HEK293T (cell line): Measurements from ENCODE around the gene AHDC1.

Experiments
- CTCF ChIA-PET: fragments of 350-600 bp; formaldehyde crosslinking; extraction: SDS; loops from one replicate; lab custom pipeline; 2021; ENCODE audit warnings: antibody characterized with exemption, inconsistent platforms; lab: Yijun Ruan, JAX
- POLR2A ChIA-PET: fragments of 350-600 bp; formaldehyde crosslinking; extraction: SDS; loops from one replicate; lab custom pipeline; 2020; ENCODE audit warnings: antibody characterized with exemption, inconsistent platforms; lab: Yijun Ruan, JAX
- DNase-seq: peaks from one replicate; pipeline ENCODE4 v3.0.0; 2012; ENCODE audit warnings: mixed read lengths; ENCODE audit errors: extremely low spot score
- ARNT ChIP-seq: fragments of 450-650 bp; IDR thresholded peaks from 2 replicates; pipeline ENCODE4 v1.6.1; 2017; ENCODE audit warnings: mild to moderate bottlenecking
- BHLHE40 ChIP-seq: fragments of 450-650 bp; IDR thresholded peaks from 2 replicates; pipeline ENCODE4 v1.6.1; 2016; ENCODE audit warnings: mild to moderate bottlenecking, moderate library complexity, borderline replicate concordance
- CTBP1 ChIP-seq: fragments of 450-650 bp; IDR thresholded peaks from 2 replicates; pipeline ENCODE4 v1.6.1; 2016; ENCODE audit warnings: borderline replicate concordance
- ELF4 ChIP-seq: fragments of 450-650 bp; IDR thresholded peaks from 2 replicates; pipeline ENCODE4 v1.6.1; 2017; ENCODE audit warnings: antibody characterized with exemption
- FOXA1 ChIP-seq: fragments of 450-650 bp; IDR thresholded peaks from 2 replicates; pipeline ENCODE4 v1.6.1; 2016; ENCODE audit warnings: mild to moderate bottlenecking
- FOXK2 ChIP-seq: fragments of 450-650 bp; IDR thresholded peaks from 2 replicates; pipeline ENCODE4 v1.6.1; 2016; ENCODE audit warnings: mild to moderate bottlenecking
- FOXM1 ChIP-seq: fragments of 450-650 bp; IDR thresholded peaks from 2 replicates; pipeline ENCODE4 v1.6.1; 2017; ENCODE audit warnings: mild to moderate bottlenecking, borderline replicate concordance
- HDGF ChIP-seq: fragments of 450-650 bp; IDR thresholded peaks from 2 replicates; pipeline ENCODE4 v1.6.1; 2017; ENCODE audit warnings: antibody characterized with exemption, borderline replicate concordance
- L3MBTL2 ChIP-seq: fragments of 450-650 bp; conservative IDR thresholded peaks from 2 replicates; pipeline ENCODE4 v1.6.1; 2016; ENCODE audit warnings: mild to moderate bottlenecking
- LEF1 ChIP-seq: fragments of 450-650 bp; IDR thresholded peaks from 2 replicates; pipeline ENCODE4 v1.6.1; 2017; ENCODE audit warnings: mild to moderate bottlenecking, borderline replicate concordance
- NFRKB ChIP-seq: fragments of 450-650 bp; IDR thresholded peaks from 2 replicates; pipeline ENCODE4 v1.6.1; 2016; ENCODE audit warnings: mild to moderate bottlenecking, moderate library complexity
- PKNOX1 ChIP-seq: fragments of 450-650 bp; IDR thresholded peaks from 2 replicates; pipeline ENCODE4 v1.6.1; 2016
- SP1 ChIP-seq: fragments of 450-650 bp; IDR thresholded peaks from 2 replicates; pipeline ENCODE4 v1.6.1; 2017
- SUZ12 ChIP-seq: fragments of 450-650 bp; IDR thresholded peaks from 2 replicates; pipeline ENCODE4 v1.6.1; 2016; ENCODE audit warnings: mild to moderate bottlenecking
- TARDBP ChIP-seq: fragments of 450-650 bp; IDR thresholded peaks from 2 replicates; pipeline ENCODE4 v1.6.1; 2016
- ZNF384 ChIP-seq: fragments of 450-650 bp; IDR thresholded peaks from 2 replicates; pipeline ENCODE4 v1.6.1; 2016

The AHDC1 gene

DNA sequence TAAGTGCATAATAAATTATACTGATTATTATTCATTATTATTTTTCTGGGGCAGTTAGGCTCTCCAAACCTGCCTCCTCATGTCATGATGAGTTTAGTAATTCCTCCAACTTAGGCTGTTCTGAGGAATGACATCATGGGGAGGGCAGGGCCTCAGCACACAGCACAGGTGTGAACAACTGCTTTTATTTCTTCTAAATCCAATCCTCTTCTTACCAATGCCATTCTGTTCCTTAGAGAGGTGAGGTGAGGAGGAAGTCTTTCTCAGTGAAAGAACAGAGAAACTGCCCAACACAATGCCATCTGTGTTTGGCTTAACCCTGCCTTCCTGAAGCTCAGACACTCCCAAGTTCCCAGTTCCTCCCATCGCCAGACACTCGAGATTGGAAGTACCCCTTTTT is 68.6 kb downstream of the AHDC1 start:
- CTCF ChIA-PET, result interaction anchor here (0.7 kb wide), 1 partner anchor 1147 kb away, joined by 3 read pairs; no protein-coding TSS in a partner anchor
- DNase-seq, result no peak
- POLR2A ChIA-PET, result no interaction called here
- no peak for TF ChIP-seq BHLHE40
- no peak for TF ChIP-seq HDGF
- no peak for TF ChIP-seq ELF4
- no peak for TF ChIP-seq SP1

DNA sequence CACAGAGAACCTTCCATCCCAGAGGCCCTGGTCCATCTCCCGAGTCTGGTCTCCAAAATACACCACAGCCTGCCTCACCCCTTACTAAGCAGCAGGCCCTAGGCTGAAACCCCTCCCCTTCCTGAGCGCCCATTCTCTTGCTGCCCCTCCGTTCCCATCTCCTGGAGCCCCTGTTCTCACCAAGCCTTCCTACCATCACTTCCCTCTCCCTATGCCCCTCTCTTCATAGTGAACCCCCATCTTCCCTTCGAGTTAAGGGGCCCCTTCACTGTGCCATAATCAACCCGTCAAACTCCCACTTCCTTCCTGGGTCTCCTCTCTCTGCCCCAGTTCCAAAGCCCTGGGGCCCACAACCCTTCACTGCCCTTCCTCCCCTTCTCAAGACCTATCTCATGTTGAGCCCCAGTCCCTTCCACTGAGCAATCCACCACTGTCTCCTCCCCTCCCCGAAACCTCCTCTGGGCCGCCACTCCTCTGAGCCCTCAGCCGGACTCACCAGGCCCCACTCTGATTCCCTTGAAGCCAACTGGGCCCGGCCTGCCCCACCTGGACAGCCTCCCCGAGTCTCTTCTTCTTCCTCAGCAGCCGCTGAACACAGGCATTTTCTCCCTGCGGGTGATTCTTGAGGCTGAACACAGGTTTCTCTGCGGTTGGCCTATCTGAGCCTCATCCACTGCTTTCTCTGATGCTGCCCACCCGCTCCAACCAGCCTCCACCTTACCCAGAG is 71.8 kb downstream of the AHDC1 start:
- CTCF ChIA-PET, result no interaction called here

DNA sequence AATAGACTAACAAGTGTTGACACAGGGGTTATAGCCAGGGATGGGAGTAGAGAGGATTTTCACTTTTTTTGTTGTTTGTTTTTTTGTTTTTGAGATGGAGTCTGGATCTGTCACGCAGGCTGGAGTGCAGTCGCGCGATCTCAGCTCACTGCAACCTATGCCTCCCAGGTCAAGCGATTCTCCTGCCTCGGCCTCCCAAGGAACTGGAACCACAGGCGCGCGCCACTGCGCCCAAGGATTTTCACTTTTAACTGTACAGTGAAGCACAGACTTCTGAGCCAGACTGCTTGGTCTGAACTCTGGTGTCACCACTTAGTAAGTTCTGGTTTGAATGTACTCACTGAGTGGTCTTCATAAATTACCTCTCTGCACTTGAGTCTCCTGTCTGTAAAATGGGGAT is 73.8 kb downstream of the AHDC1 start:
- no peak for DNase-seq
- POLR2A ChIA-PET, result interaction anchor here (0.9 kb wide), 1 partner anchor 40 kb away, joined by 4 read pairs; the partner anchor contains the start of gene WASF2
- CTCF ChIA-PET, result no interaction called here
- TF ChIP-seq ZNF384, result no peak

More for the DNA sequence above, 71.8 kb downstream of the AHDC1 start:
- POLR2A ChIA-PET, result no interaction called here
- TF ChIP-seq SUZ12 (no peak), CTBP1 (no peak), FOXA1 (no peak), PKNOX1 (no peak), BHLHE40 (no peak), ELF4 (no peak), L3MBTL2 (no peak), SP1 (no peak), HDGF (no peak), TARDBP (no peak), FOXK2 (no peak), NFRKB (no peak), ARNT (no peak), FOXM1 (no peak)
- DNase-seq, result no peak

DNA sequence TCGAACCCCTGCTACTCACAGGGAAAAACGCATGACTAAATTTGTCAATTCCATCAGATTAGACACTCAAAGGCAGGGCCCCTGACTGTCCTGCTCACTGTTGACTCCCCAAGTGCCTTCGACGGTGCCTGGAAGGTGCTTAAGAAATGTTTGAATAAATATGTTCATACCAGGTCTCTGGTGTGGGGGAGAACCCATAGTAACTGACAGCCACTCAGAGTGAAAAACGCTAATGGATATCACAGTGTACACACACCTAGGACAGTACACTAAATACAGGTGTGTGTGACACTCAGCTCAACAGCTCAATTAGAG is 74.3 kb downstream of the AHDC1 start:
- DNase-seq, result no peak
- ChIA-PET CTCF (no interaction called here), POLR2A (no interaction called here)
- TF ChIP-seq BHLHE40, result no peak
- no peak for TF ChIP-seq ELF4

DNA sequence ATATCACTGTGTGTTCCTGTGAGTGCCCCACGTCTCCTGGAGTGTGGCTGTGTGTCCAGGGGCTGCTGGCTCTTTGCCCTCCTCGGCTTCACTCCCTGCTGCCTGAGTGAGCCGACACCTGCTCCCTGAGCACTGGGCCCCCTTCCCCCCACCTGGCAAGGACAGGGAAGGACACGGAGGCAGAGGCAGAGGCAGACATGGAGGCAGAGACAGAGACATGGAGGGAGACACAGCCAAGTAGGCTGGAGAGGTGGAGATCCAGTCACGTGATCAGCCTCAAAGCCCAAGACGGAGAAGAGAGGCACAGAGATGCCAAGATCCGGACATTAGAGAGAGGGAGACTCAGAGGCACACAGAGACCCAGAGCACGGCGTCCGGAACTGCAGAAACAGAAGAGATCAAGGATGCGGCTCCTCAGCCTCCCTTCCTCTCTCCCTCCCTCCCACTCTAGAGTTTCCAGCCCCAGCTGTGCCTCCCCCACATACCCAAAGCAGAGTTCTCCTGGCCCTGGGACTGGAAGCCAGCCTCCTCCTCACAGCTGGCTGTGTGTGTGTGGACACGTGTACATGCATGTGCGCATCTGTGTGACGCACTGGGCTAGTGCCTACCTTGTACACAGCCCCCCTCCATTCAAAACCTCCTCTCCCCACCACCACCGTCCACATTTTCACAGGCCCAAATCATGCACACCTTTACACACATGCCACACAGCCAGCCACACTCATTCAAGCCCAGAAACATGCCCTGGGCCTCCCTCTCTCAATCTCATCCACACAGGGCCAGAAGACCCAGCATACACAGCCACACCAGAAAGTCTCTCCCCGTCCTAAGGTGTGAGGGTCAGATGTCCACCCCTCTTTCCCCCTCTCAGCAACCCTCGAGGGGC is 74.9 kb downstream of the AHDC1 start:
- POLR2A ChIA-PET, result no interaction called here
- TF ChIP-seq FOXM1, result no peak
- no peak for TF ChIP-seq SP1
- no peak for TF ChIP-seq LEF1
- no peak for TF ChIP-seq ARNT
- TF ChIP-seq PKNOX1, result no peak
- TF ChIP-seq FOXA1, result no peak
- TF ChIP-seq ZNF384, result no peak
- no peak for TF ChIP-seq ELF4
- TF ChIP-seq CTBP1, result no peak
- no peak for TF ChIP-seq HDGF
- TF ChIP-seq BHLHE40, result no peak
- no peak for TF ChIP-seq SUZ12
- TF ChIP-seq NFRKB, result no peak
- TF ChIP-seq FOXK2, result no peak
- no peak for TF ChIP-seq TARDBP
- no peak for TF ChIP-seq L3MBTL2
- CTCF ChIA-PET, result no interaction called here
- no peak for DNase-seq

- ChIA-PET POLR2A (no interaction called here), CTCF (no interaction called here)
- TF ChIP-seq ZNF384 (no peak), CTBP1 (no peak), TARDBP (no peak), SP1 (no peak), NFRKB (no peak), ARNT (no peak), FOXA1 (no peak), LEF1 (no peak), PKNOX1 (no peak), HDGF (no peak), L3MBTL2 (no peak), FOXK2 (no peak), BHLHE40 (no peak), FOXM1 (no peak), SUZ12 (no peak)
- DNase-seq, result no peak
Observed at GRCh38 chr1:27527890-27528817, 75.8 kb downstream of the AHDC1 start.
